ENCODE data around the gene MMP1. TPM values are rescaled to one million over a fixed set of nuclear protein-coding genes. Genes with fewer than 3 reads are reported as not detected.

Gene MMP1
- total RNA-seq, 2 donors from 2014 or later, result 1.2 TPM; not detected in 1

DNA sequence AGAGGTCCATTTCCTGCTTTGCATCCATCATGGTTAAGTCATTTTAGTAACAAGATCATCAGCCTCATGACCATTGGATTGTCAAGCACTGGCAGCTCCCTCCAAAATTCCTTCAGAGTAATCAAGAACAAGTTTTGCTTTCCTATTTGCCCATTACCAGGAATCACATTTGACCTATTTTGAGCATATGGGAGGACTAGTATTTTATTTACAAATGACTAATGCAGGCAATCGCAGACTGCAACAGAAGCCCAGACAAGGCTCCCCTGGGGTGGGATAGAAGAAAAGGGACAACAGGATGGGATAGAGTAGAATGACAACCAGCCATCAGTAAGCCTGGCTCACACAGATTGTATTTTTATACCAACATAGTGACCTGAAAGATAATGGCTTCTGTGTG, 26.6 kb downstream of the MMP1 start:
- Histone ChIP-seq H3K4me3 (no peak overlapping the region), H3K36me3 (no peaks in the 10 kb centered on the region), H3K27me3 (replicated peaks; ENCODE audit: insufficient read depth) (no peaks in the 10 kb centered on the region), H3K27ac (no peak overlapping the region), H3K4me1 (replicated peaks) (no peaks in the 10 kb centered on the region), H3K9me3 (no peaks in the 10 kb centered on the region)
- intact Hi-C loops (cut with DNase I), result no loop called here
- TF ChIP-seq POLR2A (IDR thresholded peaks at IDR 0.05), result no peak
- TF ChIP-seq POLR2AphosphoS5 (IDR thresholded peaks at IDR 0.05), result no peak
- TF ChIP-seq, protein P1, sequence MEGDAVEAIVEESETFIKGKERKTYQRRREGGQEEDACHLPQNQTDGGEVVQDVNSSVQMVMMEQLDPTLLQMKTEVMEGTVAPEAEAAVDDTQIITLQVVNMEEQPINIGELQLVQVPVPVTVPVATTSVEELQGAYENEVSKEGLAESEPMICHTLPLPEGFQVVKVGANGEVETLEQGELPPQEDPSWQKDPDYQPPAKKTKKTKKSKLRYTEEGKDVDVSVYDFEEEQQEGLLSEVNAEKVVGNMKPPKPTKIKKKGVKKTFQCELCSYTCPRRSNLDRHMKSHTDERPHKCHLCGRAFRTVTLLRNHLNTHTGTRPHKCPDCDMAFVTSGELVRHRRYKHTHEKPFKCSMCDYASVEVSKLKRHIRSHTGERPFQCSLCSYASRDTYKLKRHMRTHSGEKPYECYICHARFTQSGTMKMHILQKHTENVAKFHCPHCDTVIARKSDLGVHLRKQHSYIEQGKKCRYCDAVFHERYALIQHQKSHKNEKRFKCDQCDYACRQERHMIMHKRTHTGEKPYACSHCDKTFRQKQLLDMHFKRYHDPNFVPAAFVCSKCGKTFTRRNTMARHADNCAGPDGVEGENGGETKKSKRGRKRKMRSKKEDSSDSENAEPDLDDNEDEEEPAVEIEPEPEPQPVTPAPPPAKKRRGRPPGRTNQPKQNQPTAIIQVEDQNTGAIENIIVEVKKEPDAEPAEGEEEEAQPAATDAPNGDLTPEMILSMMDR (IDR thresholded peaks at IDR 0.05), result no peak
- WGBS, result 79% methylated on average over 1 of the region's 1 CpG
- DNase-seq (ENCODE audit: low spot score), result no peak

DNA sequence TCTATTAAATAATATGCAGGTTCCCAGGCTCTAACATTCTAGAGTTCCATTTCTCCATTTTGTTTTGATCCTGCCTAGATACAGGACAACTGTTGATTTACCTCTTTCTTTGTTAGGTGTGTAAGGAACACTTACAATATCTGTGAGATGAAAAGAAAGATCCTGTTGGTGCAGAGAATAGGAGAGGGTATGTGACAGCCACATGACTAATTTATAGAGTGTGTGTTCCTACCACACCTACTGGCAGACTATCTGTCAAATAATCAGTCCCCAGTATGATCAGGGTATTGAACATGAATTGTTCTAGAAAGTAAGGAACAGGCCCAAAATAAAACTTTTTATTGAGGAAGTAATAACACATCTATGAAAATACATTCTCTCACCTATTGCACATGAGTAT, 27.8 kb downstream of the MMP1 start:
- TF ChIP-seq POLR2AphosphoS5 (IDR thresholded peaks at IDR 0.05) (no peak), POLR2A (IDR thresholded peaks at IDR 0.05) (no peak)
- TF ChIP-seq, protein P1 (IDR thresholded peaks at IDR 0.05), result no peak
- Histone ChIP-seq H3K27me3 (replicated peaks; ENCODE audit: insufficient read depth) (no peaks in the 10 kb centered on the region), H3K9me3 (no peaks in the 10 kb centered on the region), H3K27ac (no peak overlapping the region), H3K36me3 (no peaks in the 10 kb centered on the region), H3K4me1 (replicated peaks) (no peaks in the 10 kb centered on the region), H3K4me3 (no peak overlapping the region)
- intact Hi-C loops (cut with DNase I), result no loop called here
- DNase-seq (ENCODE audit: low spot score), result no peak

DNA sequence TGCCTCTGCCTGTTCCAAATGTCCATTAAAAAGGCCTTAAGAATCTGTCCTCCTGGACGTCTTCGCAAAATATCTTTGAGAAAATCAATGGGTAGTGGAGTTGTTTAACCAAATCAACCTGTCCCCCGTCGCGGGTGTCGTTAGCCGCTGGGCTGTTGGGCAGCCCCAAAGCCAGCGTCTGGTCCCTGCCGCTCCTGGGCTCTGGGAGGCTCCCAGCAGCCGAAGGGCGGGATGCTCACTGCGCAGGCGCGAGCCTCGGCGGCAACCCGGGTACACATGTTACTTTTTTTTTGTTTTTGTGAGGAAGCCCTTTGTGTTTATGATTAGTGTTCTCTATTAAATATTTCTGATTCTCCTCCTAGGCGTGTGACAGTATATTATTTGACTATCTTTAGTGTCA, 30.2 kb downstream of the MMP1 start:
- Histone ChIP-seq H3K9me3 (no peaks in the 10 kb centered on the region), H3K4me1 (replicated peaks) (no peaks in the 10 kb centered on the region), H3K36me3 (no peaks in the 10 kb centered on the region), H3K27ac (no peak overlapping the region), H3K4me3 (no peak overlapping the region), H3K27me3 (replicated peaks; ENCODE audit: insufficient read depth) (no peaks in the 10 kb centered on the region)
- DNase-seq (ENCODE audit: low spot score), result no peak
- intact Hi-C loops (cut with DNase I), result no loop called here
- TF ChIP-seq POLR2A (IDR thresholded peaks at IDR 0.05), result no peak
- TF ChIP-seq, protein P1 (IDR thresholded peaks at IDR 0.05), result no peak
- no peak for TF ChIP-seq POLR2AphosphoS5 (IDR thresholded peaks at IDR 0.05)
- 87% methylated on average over 18 of the region's 18 CpGs for WGBS

DNA sequence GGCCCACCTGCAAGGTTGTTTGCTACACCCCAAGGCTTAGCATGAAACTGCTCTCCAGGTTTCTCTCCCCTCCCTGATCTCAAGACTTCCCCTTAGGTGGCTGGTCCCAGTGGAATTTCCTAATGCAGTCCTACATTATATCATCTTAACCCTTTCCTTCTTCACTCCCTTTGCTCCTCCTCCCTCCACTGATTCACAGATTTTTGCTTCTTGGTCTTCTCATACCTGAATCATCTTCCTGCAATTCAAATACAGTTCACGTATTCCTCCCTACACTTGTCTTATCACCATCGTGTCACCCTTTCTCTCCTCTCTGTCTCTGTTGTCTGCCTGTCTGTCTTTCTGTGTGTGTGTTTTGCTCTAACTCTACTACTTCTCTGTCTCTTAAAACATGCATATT, 34.5 kb downstream of the MMP1 start:
- no peaks in the 10 kb centered on the region for H3K4me1 ChIP-seq (replicated peaks)
- TF ChIP-seq POLR2A (IDR thresholded peaks at IDR 0.05), result no peak
- TF ChIP-seq POLR2AphosphoS5 (IDR thresholded peaks at IDR 0.05), result no peak
- TF ChIP-seq, protein P1 (IDR thresholded peaks at IDR 0.05), result no peak
- 88% methylated on average over 2 of the region's 2 CpGs for WGBS
- intact Hi-C loops (cut with DNase I), result no loop called here
- no peaks in the 10 kb centered on the region for H3K9me3 ChIP-seq
- DNase-seq (ENCODE audit: low spot score), result no peak
- no peaks in the 10 kb centered on the region for H3K36me3 ChIP-seq
- H3K27ac ChIP-seq, result no peak overlapping the region
- H3K27me3 ChIP-seq (replicated peaks; ENCODE audit: insufficient read depth), result no peaks in the 10 kb centered on the region
- H3K4me3 ChIP-seq, result no peak overlapping the region

DNA sequence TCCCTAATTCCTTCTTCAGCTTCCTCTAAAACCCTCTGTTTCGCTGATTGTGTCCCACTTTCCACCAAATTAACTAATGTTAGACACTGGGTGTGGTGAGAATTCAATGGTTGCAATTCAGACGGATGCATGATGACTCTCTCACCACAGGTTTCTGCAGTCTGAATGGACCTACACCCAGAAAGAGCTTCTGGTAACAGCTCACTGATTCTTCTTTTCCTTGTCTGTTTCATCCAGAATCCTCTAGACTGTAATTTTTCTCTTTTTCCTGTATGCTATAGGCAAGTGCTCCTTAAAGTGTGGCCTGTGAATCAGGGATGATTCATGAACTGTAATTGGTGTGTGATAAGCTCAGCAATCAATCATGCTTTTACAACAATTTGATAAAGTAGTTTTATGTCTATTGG, 35.6 kb downstream of the MMP1 start:
- DNase-seq (ENCODE audit: low spot score), result no peak
- intact Hi-C loops (cut with DNase I), result no loop called here
- Histone ChIP-seq H3K4me3 (no peak overlapping the region), H3K27ac (no peak overlapping the region), H3K27me3 (replicated peaks; ENCODE audit: insufficient read depth) (no peaks in the 10 kb centered on the region), H3K9me3 (no peaks in the 10 kb centered on the region), H3K36me3 (no peaks in the 10 kb centered on the region), H3K4me1 (replicated peaks) (no peaks in the 10 kb centered on the region)
- TF ChIP-seq, protein P1 (IDR thresholded peaks at IDR 0.05), result no peak
- WGBS, result 74% methylated on average over 2 of the region's 2 CpGs
